ENCODE data around the gene MAPK7.

DNA sequence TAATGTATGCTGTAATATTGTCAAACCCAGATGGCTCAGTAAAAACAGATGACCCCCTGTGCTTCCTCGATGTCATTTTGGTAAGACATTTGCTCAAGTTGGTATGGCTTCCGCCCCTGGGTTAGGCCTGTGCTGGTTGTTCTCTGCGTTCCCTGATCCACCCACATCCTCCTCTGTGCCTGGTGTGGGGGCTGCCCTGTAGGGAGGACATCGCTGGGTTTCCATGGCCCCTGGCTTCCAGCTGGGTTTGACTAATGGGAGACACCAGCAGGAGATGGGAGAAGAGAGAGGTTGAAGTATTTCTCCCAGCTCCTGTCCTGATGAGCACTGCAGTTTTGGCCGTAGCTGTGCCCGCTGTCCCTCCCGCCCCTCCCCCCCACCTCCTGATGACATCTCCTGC is 13.1 kb downstream of the MAPK7 start:
- TF ChIP-seq EP300 (IDR thresholded peaks at IDR 0.05; ENCODE audit: borderline replicate concordance in 1 of 2, low read depth in 2 of 2, low read length in 2 of 2) (no peak), POLR2AphosphoS5 (IDR thresholded peaks at IDR 0.05; ENCODE audit: low read depth, low read length) (no peak), CEBPB (IDR thresholded peaks at IDR 0.05; ENCODE audit: low read depth, low read length) (no peak), TAF1 (IDR thresholded peaks at IDR 0.05; ENCODE audit: low read depth, low read length) (no peak), RAD21 (IDR thresholded peaks at IDR 0.05 in 1 of 2, conservative IDR thresholded peaks at IDR 0.05 in 1 of 2; ENCODE audit: low read depth in 2 of 2, low read length in 2 of 2) (no peak), SUZ12 (IDR thresholded peaks at IDR 0.05; ENCODE audit: low read length) (no peak), RFX5 (IDR thresholded peaks at IDR 0.05; ENCODE audit: borderline replicate concordance, low read depth, low read length) (no peak), TAF7 (optimal IDR thresholded peaks at IDR 0.05; ENCODE audit: borderline replicate concordance, low read depth, low read length) (no peak), GTF2F1 (IDR thresholded peaks at IDR 0.05; ENCODE audit: borderline replicate concordance, low read depth, low read length) (no peak), POLR2A (IDR thresholded peaks at IDR 0.05; ENCODE audit: control extremely low read depth in 1 of 2, low read depth in 2 of 2, low read length in 2 of 2) (no peak), BRCA1 (IDR thresholded peaks at IDR 0.05; ENCODE audit: low read depth, low read length) (no peak)
- TF ChIP-seq, protein P1, sequence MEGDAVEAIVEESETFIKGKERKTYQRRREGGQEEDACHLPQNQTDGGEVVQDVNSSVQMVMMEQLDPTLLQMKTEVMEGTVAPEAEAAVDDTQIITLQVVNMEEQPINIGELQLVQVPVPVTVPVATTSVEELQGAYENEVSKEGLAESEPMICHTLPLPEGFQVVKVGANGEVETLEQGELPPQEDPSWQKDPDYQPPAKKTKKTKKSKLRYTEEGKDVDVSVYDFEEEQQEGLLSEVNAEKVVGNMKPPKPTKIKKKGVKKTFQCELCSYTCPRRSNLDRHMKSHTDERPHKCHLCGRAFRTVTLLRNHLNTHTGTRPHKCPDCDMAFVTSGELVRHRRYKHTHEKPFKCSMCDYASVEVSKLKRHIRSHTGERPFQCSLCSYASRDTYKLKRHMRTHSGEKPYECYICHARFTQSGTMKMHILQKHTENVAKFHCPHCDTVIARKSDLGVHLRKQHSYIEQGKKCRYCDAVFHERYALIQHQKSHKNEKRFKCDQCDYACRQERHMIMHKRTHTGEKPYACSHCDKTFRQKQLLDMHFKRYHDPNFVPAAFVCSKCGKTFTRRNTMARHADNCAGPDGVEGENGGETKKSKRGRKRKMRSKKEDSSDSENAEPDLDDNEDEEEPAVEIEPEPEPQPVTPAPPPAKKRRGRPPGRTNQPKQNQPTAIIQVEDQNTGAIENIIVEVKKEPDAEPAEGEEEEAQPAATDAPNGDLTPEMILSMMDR (IDR thresholded peaks at IDR 0.05; ENCODE audit: control extremely low read depth in 1 of 3, insufficient read depth in 1 of 3, low read depth in 1 of 3, low read length in 3 of 3): no peak

Data from H1 (cell line).